Astrocyte (in vitro differentiated cells and primary cell): ENCODE measurements around the gene ATP11A.

Experiments used
- CTCF ChIP-seq: IDR thresholded peaks from 2 replicates; pipeline ENCODE4 v1.5.1; 2011; ENCODE audit warnings: low read depth, mild to moderate bottlenecking, inconsistent platforms, low read length, moderate library complexity; ENCODE audit not compliant: insufficient read depth
- EZH2 ChIP-seq: IDR thresholded peaks from 2 replicates; pipeline ENCODE4 v1.6.1; 2012; ENCODE audit warnings: mild to moderate bottlenecking, low read length, inconsistent platforms; ENCODE audit not compliant: insufficient read depth

GRCh38 chr13:112831801-112832200 lies 142.0 kb downstream of the ATP11A start:
- TF ChIP-seq CTCF = no peak
- TF ChIP-seq EZH2 = no peak
